DOHH2 (cell line): ENCODE measurements around the gene ADCK1.
"Not testable (repeated sequence)": the region's sequence is repeated elsewhere in the genome, so short reads cannot be mapped to it uniquely, and the experiment has no call there.

Experiments
- H3F3A ChIP-seq: fragments of 200-600 bp; sonication (generic), shearing (Covaris generic); 2 replicates; pipeline ENCODE4 v1.6.0; 2016; ENCODE audit warnings: antibody characterized with exemption, mild to moderate bottlenecking; ENCODE audit not compliant: control insufficient read depth, insufficient read depth
- H3K27ac ChIP-seq: fragments of 200-600 bp; sonication (generic); 2 replicates; pipeline ENCODE4 v1.5.1; 2014; ENCODE audit warnings: low read depth, mild to moderate bottlenecking, low read length, moderate library complexity
- H3K27me3 ChIP-seq: fragments of 200-600 bp; sonication (generic); 2 replicates; pipeline ENCODE4 v1.6.1; 2014; ENCODE audit warnings: mild to moderate bottlenecking, low read length, mixed read lengths; ENCODE audit not compliant: control insufficient read depth
- H3K36me3 ChIP-seq: fragments of 200-600 bp; sonication (generic); 2 replicates; pipeline ENCODE4 v1.6.1; 2014; ENCODE audit warnings: mild to moderate bottlenecking, low read length, moderate library complexity, mixed read lengths; ENCODE audit not compliant: control insufficient read depth
- H3K4me1 ChIP-seq: fragments of 200-600 bp; sonication (generic); 2 replicates; pipeline ENCODE4 v1.6.1; 2014; ENCODE audit warnings: mild to moderate bottlenecking, low read length, mixed read lengths; ENCODE audit not compliant: control insufficient read depth
- H3K4me2 ChIP-seq: fragments of 200-600 bp; sonication (generic); 2 replicates; pipeline ENCODE4 v1.6.0; 2014; ENCODE audit warnings: mild to moderate bottlenecking, low read length, moderate library complexity
- H3K4me3 ChIP-seq: fragments of 200-600 bp; sonication (generic); 2 replicates; pipeline ENCODE4 v1.5.1; 2014; ENCODE audit warnings: mild to moderate bottlenecking, low read length, mixed read lengths
- H3K79me2 ChIP-seq: fragments of 200-600 bp; sonication (generic); 2 replicates; pipeline ENCODE4 v1.6.1; 2014; ENCODE audit warnings: mild to moderate bottlenecking, low read length, mixed read lengths; ENCODE audit not compliant: control insufficient read depth
- H3K9me2 ChIP-seq: fragments of 200-600 bp; sonication (generic); replicated peaks from 2 replicates; pipeline ENCODE4 v1.6.1; 2014; ENCODE audit warnings: mild to moderate bottlenecking, low read length, mixed read lengths; ENCODE audit not compliant: control insufficient read depth
- H3K9me3 ChIP-seq: fragments of 200-600 bp; sonication (generic); 2 replicates; pipeline ENCODE4 v1.6.1; 2014; ENCODE audit warnings: antibody characterized with exemption, low read length, mixed read lengths; ENCODE audit not compliant: control insufficient read depth, insufficient read depth
- H4K20me1 ChIP-seq: fragments of 200-600 bp; sonication (generic); 2 replicates; pipeline ENCODE4 v1.6.0; 2014; ENCODE audit warnings: low read depth, mild to moderate bottlenecking, antibody characterized with exemption, low read length, moderate library complexity; ENCODE audit not compliant: control insufficient read depth, insufficient read depth
- CTCF ChIP-seq: fragments of 200-600 bp; sonication (generic); IDR thresholded peaks from one replicate; pipeline ENCODE4 v1.5.1; 2014; ENCODE audit warnings: antibody characterized with exemption, mild to moderate bottlenecking, low read depth, low read length; ENCODE audit not compliant: poor library complexity, severe bottlenecking
- EZH2phosphoT487 ChIP-seq: fragments of 200-600 bp; sonication (generic); IDR thresholded peaks from 2 replicates; pipeline ENCODE4 v1.6.1; 2017; ENCODE audit warnings: borderline replicate concordance, mild to moderate bottlenecking, antibody characterized with exemption, low read length, moderate library complexity, mixed read lengths

The ADCK1 gene

GRCh38 chr14:77794357-77794756 lies 5.6 kb upstream of the ADCK1 start:
- TF ChIP-seq EZH2phosphoT487, result no peak
- Histone ChIP-seq H3K9me2 (no peaks in the 10 kb centered on the region), H3K4me2 (no peak overlapping the region), H3K4me3 (no peak overlapping the region), H3K4me1 (peaks cover 5% of the 10 kb centered on the region), H3K27me3 (peaks cover 11% of the 10 kb centered on the region; the same call in 1 of the 2 replicates), H3K27ac (no peak overlapping the region), H3K9me3 (no peaks in the 10 kb centered on the region), H4K20me1 (no peaks in the 10 kb centered on the region), H3K36me3 (no peaks in the 10 kb centered on the region), H3K79me2 (no peaks in the 10 kb centered on the region), H3F3A (no peaks in the 10 kb centered on the region)

- Histone ChIP-seq H3K4me2 (peak overlapping the region; percentile 96), H3K4me3 (peak overlapping the region; percentile 92), H3K4me1 (peaks cover 16% of the 10 kb centered on the region)
- not testable (repeated sequence) for H4K20me1 ChIP-seq, H3K36me3 ChIP-seq, H3F3A ChIP-seq, H3K9me3 ChIP-seq, H3K27me3 ChIP-seq, H3K79me2 ChIP-seq, H3K9me2 ChIP-seq, H3K27ac ChIP-seq
These were observed 453 bp upstream of the ADCK1 start for GRCh38 chr14:77799456-77799855.

GRCh38 chr14:77800814-77801213 lies 905 bp downstream of the ADCK1 start:
- TF ChIP-seq CTCF (no peak), EZH2phosphoT487 (no peak)
- Histone ChIP-seq H3K27ac (no peak overlapping the region), H3K36me3 (no peaks in the 10 kb centered on the region; the same call in 1 of the 2 replicates), H3K27me3 (no peaks in the 10 kb centered on the region), H3K4me1 (peaks cover 16% of the 10 kb centered on the region), H3K4me3 (peak overlapping the region; percentile 92), H3K9me2 (no peaks in the 10 kb centered on the region), H3K79me2 (peaks cover 6% of the 10 kb centered on the region), H3F3A (no peaks in the 10 kb centered on the region), H3K4me2 (peak overlapping the region; percentile 96), H3K9me3 (no peaks in the 10 kb centered on the region), H4K20me1 (no peaks in the 10 kb centered on the region)

GRCh38 chr14:77804592-77804991 lies 4.7 kb downstream of the ADCK1 start:
- H3K79me2 ChIP-seq, result peaks cover 6% of the 10 kb centered on the region
- H3K4me1 ChIP-seq, result peaks cover 8% of the 10 kb centered on the region
- TF ChIP-seq EZH2phosphoT487 (no peak), CTCF (peak; percentile 79)
- H3K9me2 ChIP-seq, result no peaks in the 10 kb centered on the region
- H3F3A ChIP-seq, result no peaks in the 10 kb centered on the region
- H3K36me3 ChIP-seq, result no peaks in the 10 kb centered on the region; the same call in 1 of the 2 replicates
- H4K20me1 ChIP-seq, result no peaks in the 10 kb centered on the region
- no peaks in the 10 kb centered on the region for H3K9me3 ChIP-seq
- no peak overlapping the region for H3K4me2 ChIP-seq
- H3K27ac ChIP-seq, result no peak overlapping the region
- no peaks in the 10 kb centered on the region for H3K27me3 ChIP-seq
- no peak overlapping the region for H3K4me3 ChIP-seq
